SU-DHL-6 (cell line): Measurements from ENCODE around the gene KRT39.

Source experiments
- EZH2phosphoT487 ChIP-seq: fragments of 200-600 bp; sonication (generic), shearing (Covaris generic); conservative IDR thresholded peaks from 2 replicates; pipeline ENCODE4 v1.6.1; 2018; ENCODE audit warnings: mild to moderate bottlenecking, antibody characterized with exemption, low read length, moderate library complexity, mixed read lengths
- TF ChIP-seq, protein P1 (sequence below): fragments of 200-600 bp; sonication (generic); IDR thresholded peaks from one replicate; pipeline ENCODE4 v1.5.1; 2017; ENCODE audit warnings: antibody characterized with exemption, mild to moderate bottlenecking, low read length, moderate library complexity; ENCODE audit not compliant: insufficient read depth, poor library complexity, severe bottlenecking

DNA sequence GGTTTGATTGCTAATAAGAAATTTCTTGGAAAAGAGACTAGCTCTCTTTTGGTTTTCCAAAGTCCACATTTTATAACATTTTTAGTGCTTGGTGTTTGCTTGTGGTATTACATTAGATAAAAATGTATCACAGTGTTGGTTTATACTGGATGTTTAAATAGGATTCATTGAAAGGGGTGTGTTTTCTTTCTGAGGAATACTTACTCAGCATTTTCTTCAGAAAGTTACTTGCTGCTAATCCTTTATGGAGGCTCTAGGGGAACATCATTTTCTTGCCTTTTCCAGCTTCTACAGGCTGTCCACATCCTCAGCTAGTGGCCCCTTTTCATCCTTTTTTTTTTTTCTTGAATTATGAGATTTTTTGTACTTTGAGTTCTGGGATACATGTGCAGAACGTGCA, 834 bp upstream of the KRT39 start:
- TF ChIP-seq, protein P1, sequence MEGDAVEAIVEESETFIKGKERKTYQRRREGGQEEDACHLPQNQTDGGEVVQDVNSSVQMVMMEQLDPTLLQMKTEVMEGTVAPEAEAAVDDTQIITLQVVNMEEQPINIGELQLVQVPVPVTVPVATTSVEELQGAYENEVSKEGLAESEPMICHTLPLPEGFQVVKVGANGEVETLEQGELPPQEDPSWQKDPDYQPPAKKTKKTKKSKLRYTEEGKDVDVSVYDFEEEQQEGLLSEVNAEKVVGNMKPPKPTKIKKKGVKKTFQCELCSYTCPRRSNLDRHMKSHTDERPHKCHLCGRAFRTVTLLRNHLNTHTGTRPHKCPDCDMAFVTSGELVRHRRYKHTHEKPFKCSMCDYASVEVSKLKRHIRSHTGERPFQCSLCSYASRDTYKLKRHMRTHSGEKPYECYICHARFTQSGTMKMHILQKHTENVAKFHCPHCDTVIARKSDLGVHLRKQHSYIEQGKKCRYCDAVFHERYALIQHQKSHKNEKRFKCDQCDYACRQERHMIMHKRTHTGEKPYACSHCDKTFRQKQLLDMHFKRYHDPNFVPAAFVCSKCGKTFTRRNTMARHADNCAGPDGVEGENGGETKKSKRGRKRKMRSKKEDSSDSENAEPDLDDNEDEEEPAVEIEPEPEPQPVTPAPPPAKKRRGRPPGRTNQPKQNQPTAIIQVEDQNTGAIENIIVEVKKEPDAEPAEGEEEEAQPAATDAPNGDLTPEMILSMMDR, result no peak
- TF ChIP-seq EZH2phosphoT487, result no peak
